ENCODE data around the gene RAPGEF4. TPM values are rescaled to one million over a fixed set of nuclear protein-coding genes. Genes with fewer than 3 reads are reported as not detected.

Gene RAPGEF4
- total and polyA plus RNA-seq, 9 of the 15 experiments (the other 6 are each of a cell fraction or from before 2014, with no cell fraction given) = 0.04 to 0.33 (median 0.13) TPM; not detected in 6

DNA sequence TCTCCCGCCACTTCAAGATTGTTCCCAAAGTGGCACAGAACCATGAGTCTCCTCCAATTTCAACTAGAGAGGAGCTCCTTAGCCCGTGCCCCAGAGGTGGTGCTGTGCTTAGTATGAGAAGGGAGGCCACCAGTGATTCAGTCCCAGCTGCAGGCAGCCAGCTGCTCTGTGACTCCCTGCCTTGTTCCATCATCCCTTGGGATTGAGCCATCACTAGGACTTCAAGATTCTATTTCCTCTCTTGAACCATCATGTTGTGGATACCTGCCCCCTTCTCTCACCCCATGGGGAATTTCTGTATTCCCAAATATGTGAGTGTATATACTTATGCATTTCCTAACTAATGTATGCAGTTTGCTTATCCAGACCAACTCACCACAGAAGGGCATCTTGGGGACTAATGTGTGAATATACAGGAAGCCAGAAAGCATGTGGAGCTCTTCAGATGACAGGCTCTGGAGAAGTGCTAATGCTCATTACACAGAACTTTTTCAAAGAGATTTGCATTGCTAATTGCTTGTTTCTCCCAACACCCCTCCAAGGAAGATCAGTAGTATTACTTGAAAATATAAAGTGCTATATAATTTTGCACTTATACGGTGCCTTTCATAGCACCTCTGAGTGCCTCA lies 229.0 kb downstream of the RAPGEF4 start:
- TF ChIP-seq ZNF780A (CRISPR knock-in tag; IDR thresholded peaks at IDR 0.05) = no peak
- TF ChIP-seq SRSF3 (IDR thresholded peaks at IDR 0.05; ENCODE audit: insufficient read depth, low read length) = no peak
- TF ChIP-seq, protein P1, sequence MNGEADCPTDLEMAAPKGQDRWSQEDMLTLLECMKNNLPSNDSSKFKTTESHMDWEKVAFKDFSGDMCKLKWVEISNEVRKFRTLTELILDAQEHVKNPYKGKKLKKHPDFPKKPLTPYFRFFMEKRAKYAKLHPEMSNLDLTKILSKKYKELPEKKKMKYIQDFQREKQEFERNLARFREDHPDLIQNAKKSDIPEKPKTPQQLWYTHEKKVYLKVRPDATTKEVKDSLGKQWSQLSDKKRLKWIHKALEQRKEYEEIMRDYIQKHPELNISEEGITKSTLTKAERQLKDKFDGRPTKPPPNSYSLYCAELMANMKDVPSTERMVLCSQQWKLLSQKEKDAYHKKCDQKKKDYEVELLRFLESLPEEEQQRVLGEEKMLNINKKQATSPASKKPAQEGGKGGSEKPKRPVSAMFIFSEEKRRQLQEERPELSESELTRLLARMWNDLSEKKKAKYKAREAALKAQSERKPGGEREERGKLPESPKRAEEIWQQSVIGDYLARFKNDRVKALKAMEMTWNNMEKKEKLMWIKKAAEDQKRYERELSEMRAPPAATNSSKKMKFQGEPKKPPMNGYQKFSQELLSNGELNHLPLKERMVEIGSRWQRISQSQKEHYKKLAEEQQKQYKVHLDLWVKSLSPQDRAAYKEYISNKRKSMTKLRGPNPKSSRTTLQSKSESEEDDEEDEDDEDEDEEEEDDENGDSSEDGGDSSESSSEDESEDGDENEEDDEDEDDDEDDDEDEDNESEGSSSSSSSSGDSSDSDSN (IDR thresholded peaks at IDR 0.05; ENCODE audit: borderline replicate concordance in 1 of 2, low read depth in 2 of 2, low read length in 2 of 2) = no peak
- TF ChIP-seq RBM25 (IDR thresholded peaks at IDR 0.05; ENCODE audit: low read depth, low read length, severe bottlenecking) = no peak
- no peak for TF ChIP-seq CC2D1A (IDR thresholded peaks at IDR 0.05)
- no peak for TF ChIP-seq RB1 (IDR thresholded peaks at IDR 0.05; ENCODE audit: low read depth)
- TF ChIP-seq, protein P2, sequence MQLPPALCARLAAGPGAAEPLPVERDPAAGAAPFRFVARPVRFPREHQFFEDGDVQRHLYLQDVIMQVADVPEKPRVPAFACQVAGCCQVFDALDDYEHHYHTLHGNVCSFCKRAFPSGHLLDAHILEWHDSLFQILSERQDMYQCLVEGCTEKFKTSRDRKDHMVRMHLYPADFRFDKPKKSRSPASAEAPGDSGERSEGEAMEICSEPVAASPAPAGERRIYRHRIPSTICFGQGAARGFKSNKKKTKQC (CRISPR knock-in tag; IDR thresholded peaks at IDR 0.05) = no peak
- TF ChIP-seq ZNF354B (CRISPR knock-in tag; IDR thresholded peaks at IDR 0.05) = no peak
- no peak overlapping the region for H3K4me2 ChIP-seq (ENCODE audit: insufficient read depth, low read length)
- POLR2A ChIA-PET = interaction anchor here (0.6 to 0.7 kb wide), 2 partner anchors 27 to 85 kb away, joined by 3 read pairs; no protein-coding TSS in a partner anchor
- H2AFZ ChIP-seq (ENCODE audit: low read depth, low read length) = no peak overlapping the region
- no TSS peak for BruUV-seq (replicated peaks)
- ATAC-seq (no peak), FAIRE-seq (no peak), DNase-seq (ENCODE audit: extremely low read depth in 1 of 4, low spot score in 3 of 4) (no peak)
- H3K4me1 ChIP-seq (replicated peaks in 1 of 2; ENCODE audit: control insufficient read depth in 2 of 2, insufficient read depth in 2 of 2, low read length in 2 of 2) = no peaks in the 10 kb centered on the region
- in situ Hi-C loops (cut with MboI) (no loop called here), intact Hi-C loops (cut with micrococcal nuclease) (no loop called here)
- CTCF ChIA-PET (ENCODE audit: low intra/inter-chr PET ratio) = no interaction called here
- H3K9me1 ChIP-seq (ENCODE audit: control insufficient read depth, insufficient read depth, low read length) = no peaks in the 10 kb centered on the region
- H3K79me2 ChIP-seq (ENCODE audit: control insufficient read depth, insufficient read depth, low read length) = no peaks in the 10 kb centered on the region
- H3K4me3 ChIP-seq = no peak overlapping the region
- peaks cover 18 to 33% of the 10 kb centered on the region in 2 experiments for H3K27me3 ChIP-seq (ENCODE audit: control insufficient read depth in 2 of 2, insufficient read depth in 2 of 2, low read length in 2 of 2)
- no peaks in the 10 kb centered on the region for H4K20me1 ChIP-seq (replicated peaks; ENCODE audit: control insufficient read depth, insufficient read depth, low read length)
- no peaks in the 10 kb centered on the region for H3K36me3 ChIP-seq (ENCODE audit: control insufficient read depth, insufficient read depth, low read length)
- WGBS (ENCODE audit: insufficient coverage, low coverage, missing lambda C conversion rate) = 1% methylated on average over 3 of the region's 3 CpGs
- H3K9ac ChIP-seq (ENCODE audit: insufficient read depth in 1 of 2, low read depth in 2 of 2, low read length in 2 of 2) = no peak overlapping the region
- H3K27ac ChIP-seq (ENCODE audit: extremely low read depth, low read depth, low read length) = no peak overlapping the region
- H3K9me3 ChIP-seq (replicated peaks; ENCODE audit: control insufficient read depth, insufficient read depth, low read depth, low read length) = no peaks in the 10 kb centered on the region

Measured in K562 (cell line).